Medulla oblongata (tissue), 1 donor: Measurements from ENCODE around the gene GRIK4.
A peak's percentile ranks its signal among the peaks of the same experiment; 100 is the strongest.

ENCODE experiments used
- DNase-seq: peaks from one replicate; pipeline ENCODE4 v3.0.0-alpha.2; 2015; ENCODE audit errors: extremely low spot score

Gene GRIK4

GRCh38 chr11:120807414-120808150 lies 296.0 kb downstream of the GRIK4 start:
- DNase-seq, result no peak

- DNase-seq, result no peak
Measured at GRCh38 chr11:120808616-120809050, 297.1 kb downstream of the GRIK4 start.

GRCh38 chr11:120810251-120810650 lies 298.7 kb downstream of the GRIK4 start:
- no peak for DNase-seq

- DNase-seq, result no peak
Measured at GRCh38 chr11:120811199-120811598, 299.7 kb downstream of the GRIK4 start.

GRCh38 chr11:120811731-120812130 lies 300.2 kb downstream of the GRIK4 start:
- DNase-seq, result no peak

GRCh38 chr11:120814531-120815318 lies 303.2 kb downstream of the GRIK4 start:
- DNase-seq, result no peak

GRCh38 chr11:120815319-120816100 lies 304.0 kb downstream of the GRIK4 start:
- DNase-seq, result peak; percentile 31

GRCh38 chr11:120816176-120816575 lies 304.6 kb downstream of the GRIK4 start:
- DNase-seq, result no peak

- no peak for DNase-seq
Measured at GRCh38 chr11:120816711-120817110, 305.2 kb downstream of the GRIK4 start.

- DNase-seq, result peak; percentile 47
Measured at GRCh38 chr11:120817158-120817557, 305.6 kb downstream of the GRIK4 start.

GRCh38 chr11:120818097-120818496 lies 306.5 kb downstream of the GRIK4 start:
- DNase-seq, result no peak

GRCh38 chr11:120819003-120819402 lies 307.5 kb downstream of the GRIK4 start:
- no peak for DNase-seq

- peak; percentile 53 for DNase-seq
Measured at GRCh38 chr11:120819437-120820365, 308.2 kb downstream of the GRIK4 start.

GRCh38 chr11:120823159-120823558 lies 311.6 kb downstream of the GRIK4 start:
- no peak for DNase-seq

- DNase-seq, result no peak
Measured at GRCh38 chr11:120824242-120824641, 312.7 kb downstream of the GRIK4 start.

- no peak for DNase-seq
Measured at GRCh38 chr11:120827198-120827597, 315.6 kb downstream of the GRIK4 start.

GRCh38 chr11:120827820-120828219 lies 316.3 kb downstream of the GRIK4 start:
- peak; percentile 50 for DNase-seq

- DNase-seq, result no peak
Measured at GRCh38 chr11:120828847-120829246, 317.3 kb downstream of the GRIK4 start.

- peak; percentile 59 for DNase-seq
Measured at GRCh38 chr11:120830085-120830620, 318.6 kb downstream of the GRIK4 start.

- peak; percentile 66 for DNase-seq
Measured at GRCh38 chr11:120832481-120833238, 321.1 kb downstream of the GRIK4 start.
